ENCODE measurements around the gene AFF3.
A peak's percentile ranks its signal among the peaks of the same experiment; 100 is the strongest.

Gene AFF3

GRCh38 chr2:99982744-99983143 is 159.6 kb downstream of the AFF3 start:
- H3K4me3 ChIP-seq (ENCODE audit: insufficient read depth, low read depth, low read length): no peak overlapping the region
- no peak overlapping the region for H3K27ac ChIP-seq (ENCODE audit: insufficient read depth, low read depth, low read length, poor library complexity, severe bottlenecking)
- H3K4me1 ChIP-seq (ENCODE audit: control insufficient read depth, insufficient read depth, low read length): no peaks in the 10 kb centered on the region
- no peaks in the 10 kb centered on the region for H3K27me3 ChIP-seq (ENCODE audit: control insufficient read depth, insufficient read depth, low read length, poor library complexity, severe bottlenecking)
- H3K9me3 ChIP-seq (ENCODE audit: control insufficient read depth, low read length): no peaks in the 10 kb centered on the region
- no peaks in the 10 kb centered on the region for H3K36me3 ChIP-seq (ENCODE audit: control insufficient read depth, insufficient read depth, low read length)
- 95 to 98% methylated on average over 2 of the region's 2 CpGs for WGBS, 2 experiments

GRCh38 chr2:99981840-99982239 is 160.6 kb downstream of the AFF3 start:
- Histone ChIP-seq H3K36me3 (ENCODE audit: control insufficient read depth, insufficient read depth, low read length) (no peaks in the 10 kb centered on the region), H3K4me3 (ENCODE audit: insufficient read depth, low read depth, low read length) (no peak overlapping the region), H3K9me3 (ENCODE audit: control insufficient read depth, low read length) (no peaks in the 10 kb centered on the region), H3K27ac (ENCODE audit: insufficient read depth, low read depth, low read length, poor library complexity, severe bottlenecking) (no peak overlapping the region), H3K27me3 (ENCODE audit: control insufficient read depth, insufficient read depth, low read length, poor library complexity, severe bottlenecking) (no peaks in the 10 kb centered on the region), H3K4me1 (ENCODE audit: control insufficient read depth, insufficient read depth, low read length) (no peaks in the 10 kb centered on the region)
- 88 to 96% methylated on average over 1 of the region's 1 CpG for WGBS, 2 experiments

- H3K4me1 ChIP-seq (ENCODE audit: control insufficient read depth, insufficient read depth, low read length): no peaks in the 10 kb centered on the region
- no peaks in the 10 kb centered on the region for H3K9me3 ChIP-seq (ENCODE audit: control insufficient read depth, low read length)
- H3K36me3 ChIP-seq (ENCODE audit: control insufficient read depth, insufficient read depth, low read length): no peaks in the 10 kb centered on the region
- no peak overlapping the region for H3K27ac ChIP-seq (ENCODE audit: insufficient read depth, low read depth, low read length, poor library complexity, severe bottlenecking)
- no peak overlapping the region for H3K4me3 ChIP-seq (ENCODE audit: insufficient read depth, low read depth, low read length)
- H3K27me3 ChIP-seq (ENCODE audit: control insufficient read depth, insufficient read depth, low read length, poor library complexity, severe bottlenecking): no peaks in the 10 kb centered on the region
- WGBS, 2 experiments: 91 to 92% methylated on average over 2 of the region's 2 CpGs
Observed at GRCh38 chr2:99980176-99980575, 162.2 kb downstream of the AFF3 start.

- WGBS, 2 experiments: 79 to 88% methylated on average over 1 of the region's 1 CpG
- H3K4me1 ChIP-seq (ENCODE audit: control insufficient read depth, insufficient read depth, low read length): no peaks in the 10 kb centered on the region
- H3K36me3 ChIP-seq (ENCODE audit: control insufficient read depth, insufficient read depth, low read length): no peaks in the 10 kb centered on the region
- H3K27ac ChIP-seq (ENCODE audit: insufficient read depth, low read depth, low read length, poor library complexity, severe bottlenecking): no peak overlapping the region
- H3K4me3 ChIP-seq (ENCODE audit: insufficient read depth, low read depth, low read length): no peak overlapping the region
- no peaks in the 10 kb centered on the region for H3K27me3 ChIP-seq (ENCODE audit: control insufficient read depth, insufficient read depth, low read length, poor library complexity, severe bottlenecking)
- H3K9me3 ChIP-seq (ENCODE audit: control insufficient read depth, low read length): no peaks in the 10 kb centered on the region
Observed at GRCh38 chr2:99977966-99978365, 164.4 kb downstream of the AFF3 start.

GRCh38 chr2:99975386-99975785 is 167.0 kb downstream of the AFF3 start:
- H3K27me3 ChIP-seq (ENCODE audit: control insufficient read depth, insufficient read depth, low read length, poor library complexity, severe bottlenecking): no peaks in the 10 kb centered on the region
- no peak overlapping the region for H3K4me3 ChIP-seq (ENCODE audit: insufficient read depth, low read depth, low read length)
- H3K36me3 ChIP-seq (ENCODE audit: control insufficient read depth, insufficient read depth, low read length): no peaks in the 10 kb centered on the region
- no peaks in the 10 kb centered on the region for H3K9me3 ChIP-seq (ENCODE audit: control insufficient read depth, low read length)
- no peaks in the 10 kb centered on the region for H3K4me1 ChIP-seq (ENCODE audit: control insufficient read depth, insufficient read depth, low read length)
- no peak overlapping the region for H3K27ac ChIP-seq (ENCODE audit: insufficient read depth, low read depth, low read length, poor library complexity, severe bottlenecking)

- no peaks in the 10 kb centered on the region for H3K4me1 ChIP-seq (ENCODE audit: control insufficient read depth, insufficient read depth, low read length)
- H3K4me3 ChIP-seq (ENCODE audit: insufficient read depth, low read depth, low read length): no peak overlapping the region
- WGBS, 2 experiments: 90 to 92% methylated on average over 3 of the region's 3 CpGs
- H3K9me3 ChIP-seq (ENCODE audit: control insufficient read depth, low read length): no peaks in the 10 kb centered on the region
- no peaks in the 10 kb centered on the region for H3K27me3 ChIP-seq (ENCODE audit: control insufficient read depth, insufficient read depth, low read length, poor library complexity, severe bottlenecking)
- H3K27ac ChIP-seq (ENCODE audit: insufficient read depth, low read depth, low read length, poor library complexity, severe bottlenecking): no peak overlapping the region
- H3K36me3 ChIP-seq (ENCODE audit: control insufficient read depth, insufficient read depth, low read length): no peaks in the 10 kb centered on the region
Observed at GRCh38 chr2:99974682-99975375, 167.6 kb downstream of the AFF3 start.

- 87 to 89% methylated on average over 6 of the region's 6 CpGs for WGBS, 2 experiments
- Histone ChIP-seq H3K36me3 (ENCODE audit: control insufficient read depth, insufficient read depth, low read length) (no peaks in the 10 kb centered on the region), H3K9me3 (ENCODE audit: control insufficient read depth, low read length) (no peaks in the 10 kb centered on the region), H3K27me3 (ENCODE audit: control insufficient read depth, insufficient read depth, low read length, poor library complexity, severe bottlenecking) (no peaks in the 10 kb centered on the region), H3K27ac (ENCODE audit: insufficient read depth, low read depth, low read length, poor library complexity, severe bottlenecking) (no peak overlapping the region), H3K4me1 (ENCODE audit: control insufficient read depth, insufficient read depth, low read length) (no peaks in the 10 kb centered on the region), H3K4me3 (ENCODE audit: insufficient read depth, low read depth, low read length) (no peak overlapping the region)
Observed at GRCh38 chr2:99974275-99974674, 168.1 kb downstream of the AFF3 start.

GRCh38 chr2:99971326-99971900 is 171.0 kb downstream of the AFF3 start:
- Histone ChIP-seq H3K36me3 (ENCODE audit: control insufficient read depth, insufficient read depth, low read length) (no peaks in the 10 kb centered on the region), H3K9me3 (ENCODE audit: control insufficient read depth, low read length) (no peaks in the 10 kb centered on the region), H3K27me3 (ENCODE audit: control insufficient read depth, insufficient read depth, low read length, poor library complexity, severe bottlenecking) (no peaks in the 10 kb centered on the region), H3K4me3 (ENCODE audit: insufficient read depth, low read depth, low read length) (no peak overlapping the region), H3K4me1 (ENCODE audit: control insufficient read depth, insufficient read depth, low read length) (no peaks in the 10 kb centered on the region), H3K27ac (ENCODE audit: insufficient read depth, low read depth, low read length, poor library complexity, severe bottlenecking) (no peak overlapping the region)
- 92 to 95% methylated on average over 3 of the region's 3 CpGs for WGBS, 2 experiments

GRCh38 chr2:99970292-99970868 is 172.0 kb downstream of the AFF3 start:
- no peaks in the 10 kb centered on the region for H3K36me3 ChIP-seq (ENCODE audit: control insufficient read depth, insufficient read depth, low read length)
- 92% methylated on average over 12 of the region's 12 CpGs for WGBS, 2 experiments
- H3K9me3 ChIP-seq (ENCODE audit: control insufficient read depth, low read length): no peaks in the 10 kb centered on the region
- H3K27me3 ChIP-seq (ENCODE audit: control insufficient read depth, insufficient read depth, low read length, poor library complexity, severe bottlenecking): no peaks in the 10 kb centered on the region
- no peak overlapping the region for H3K4me3 ChIP-seq (ENCODE audit: insufficient read depth, low read depth, low read length)
- H3K4me1 ChIP-seq (ENCODE audit: control insufficient read depth, insufficient read depth, low read length): no peaks in the 10 kb centered on the region
- H3K27ac ChIP-seq (ENCODE audit: insufficient read depth, low read depth, low read length, poor library complexity, severe bottlenecking): no peak overlapping the region

GRCh38 chr2:99961196-99961913 is 181.0 kb downstream of the AFF3 start:
- no peak overlapping the region for H3K4me3 ChIP-seq (ENCODE audit: insufficient read depth, low read depth, low read length)
- H3K9me3 ChIP-seq (ENCODE audit: control insufficient read depth, low read length): no peaks in the 10 kb centered on the region
- H3K27ac ChIP-seq (ENCODE audit: insufficient read depth, low read depth, low read length, poor library complexity, severe bottlenecking): peak overlapping the region; percentile 11
- 89 to 92% methylated on average over 9 of the region's 9 CpGs for WGBS, 2 experiments
- H3K27me3 ChIP-seq (ENCODE audit: control insufficient read depth, insufficient read depth, low read length, poor library complexity, severe bottlenecking): no peaks in the 10 kb centered on the region
- no peaks in the 10 kb centered on the region for H3K36me3 ChIP-seq (ENCODE audit: control insufficient read depth, insufficient read depth, low read length)
- H3K4me1 ChIP-seq (ENCODE audit: control insufficient read depth, insufficient read depth, low read length): peaks cover 16% of the 10 kb centered on the region
